Gastroesophageal sphincter (tissue), 4 donors: Measurements from ENCODE around the gene ZNF425. TPM values are rescaled to one million over a fixed set of nuclear protein-coding genes. Genes with fewer than 3 reads are reported as not detected.
"Not testable (repeated sequence)": the region's sequence is repeated elsewhere in the genome, so short reads cannot be mapped to it uniquely, and the experiment has no call there.

ENCODE experiments used
- ATAC-seq: fragments of 150-250 bp; one replicate; pipeline ENCODE4 v1.9.1; 2016; ENCODE audit warnings: mild to moderate bottlenecking, moderate library complexity
- H3K27ac ChIP-seq, 4 donors: fragments of 200-600 bp; sonication (generic) in 3 of 4; 1 replicate in 3 of 4; 2 replicates in 1 of 4; pipeline ENCODE4 v1.5.1; 2016 to 2019
- H3K27me3 ChIP-seq: fragments of 200-600 bp; sonication (generic); one replicate; pipeline ENCODE4 v1.5.1; 2019
- H3K36me3 ChIP-seq, 2 donors: fragments of 200-600 bp; sonication (generic); one replicate each; pipeline ENCODE4 v1.5.1; 2019; ENCODE audit warnings: control low read depth in 1 of 2
- H3K4me1 ChIP-seq, 3 donors: fragments of 200-600 bp; sonication (generic); 1 replicate in 2 of 3; 2 replicates in 1 of 3; pipeline ENCODE4 v1.5.1; 2016 to 2019; ENCODE audit warnings: control low read depth in 2 of 3
- H3K4me3 ChIP-seq, 2 donors: fragments of 200-600 bp; sonication (generic); one replicate each; pipeline ENCODE4 v1.5.1; 2019; ENCODE audit warnings: mild to moderate bottlenecking in 1 of 2, moderate library complexity in 1 of 2
- H3K9me3 ChIP-seq, 3 donors: fragments of 200-600 bp; sonication (generic); one replicate each; pipeline ENCODE4 v1.5.1; 2017 to 2019; ENCODE audit warnings: control low read depth in 2 of 3
- EP300 ChIP-seq: sonication (generic); formaldehyde crosslinking; IDR thresholded peaks from one replicate; pipeline ENCODE4 v1.6.1; 2017; ENCODE audit warnings: antibody characterized with exemption, mild to moderate bottlenecking
- POLR2A ChIP-seq, 2 donors: fragments of 450-650 bp; IDR thresholded peaks; one replicate each; pipeline ENCODE4 v1.6.1; 2017; ENCODE audit warnings: antibody characterized with exemption in 2 of 2, mild to moderate bottlenecking in 2 of 2, moderate library complexity in 1 of 2
- POLR2AphosphoS5 ChIP-seq: sonication (generic); formaldehyde crosslinking; IDR thresholded peaks from one replicate; pipeline ENCODE4 v1.6.1; 2017; ENCODE audit warnings: antibody characterized with exemption
- WGBS, 2 donors: methylation state at CpG; one replicate each; pipeline ENCODE4 v1.1.5; 2018; ENCODE audit warnings: low coverage in 1 of 2; 5-methylcytosine and 5-hydroxymethylcytosine counted together
- total RNA-seq, 4 donors: library from RNA; depleted of rRNA; stranded (reverse); fragments of >200 nt; gene quantifications; one replicate each; pipeline ENCODE4 v1.1.0, GENCODE V29; 2016
- TF ChIP-seq, protein P1 (sequence below), 4 experiments: fragments of 200-600 bp in 2 of 4; fragments of 450-650 bp in 2 of 4; sonication (generic) in 1 of 4; IDR thresholded peaks; one replicate each; pipeline ENCODE4 v1.5.1; 2017 to 2019; ENCODE audit warnings: antibody characterized with exemption in 4 of 4, mild to moderate bottlenecking in 2 of 4, moderate library complexity in 2 of 4

ZNF425 gene
- total RNA-seq, 4 donors from 2014 or later: 2.4 to 6.4 (median 3.2) TPM

DNA sequence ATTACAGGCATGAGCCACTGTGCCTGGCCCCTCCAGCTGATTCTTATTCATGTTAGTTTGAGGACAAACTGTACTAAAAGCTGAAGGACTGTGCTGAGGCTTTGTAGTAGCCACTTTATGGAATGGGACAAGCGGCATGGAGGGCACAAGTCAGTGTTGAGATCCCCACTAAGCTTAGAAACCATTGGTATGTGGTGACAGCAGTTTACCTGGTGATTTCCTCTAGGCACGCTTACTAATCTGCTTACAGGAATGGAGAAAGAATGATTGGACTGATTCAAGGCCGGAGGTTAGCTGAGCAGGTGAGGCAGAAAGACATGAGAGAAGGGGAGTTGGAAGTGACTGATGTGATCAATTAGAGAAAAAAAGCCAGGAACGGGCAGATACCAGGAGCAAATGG lies 24.9 kb upstream of the ZNF425 start:
- Histone ChIP-seq H3K27ac (no peak overlapping the region), H3K4me1 (peaks cover 0 to 51% (median 3%) of the 10 kb centered on the region in 3 donors), H3K27me3 (no peaks in the 10 kb centered on the region), H3K4me3 (no peak overlapping the region), H3K36me3 (peaks cover 0 to 22% of the 10 kb centered on the region in 2 donors), H3K9me3 (no peaks in the 10 kb centered on the region)
- 48 to 97% methylated on average over 3 to 4 of the region's 4 CpGs for WGBS, 2 donors
- TF ChIP-seq POLR2A (IDR thresholded peaks at IDR 0.05) (no peak), EP300 (no peak), POLR2AphosphoS5 (no peak)
- TF ChIP-seq, protein P1, sequence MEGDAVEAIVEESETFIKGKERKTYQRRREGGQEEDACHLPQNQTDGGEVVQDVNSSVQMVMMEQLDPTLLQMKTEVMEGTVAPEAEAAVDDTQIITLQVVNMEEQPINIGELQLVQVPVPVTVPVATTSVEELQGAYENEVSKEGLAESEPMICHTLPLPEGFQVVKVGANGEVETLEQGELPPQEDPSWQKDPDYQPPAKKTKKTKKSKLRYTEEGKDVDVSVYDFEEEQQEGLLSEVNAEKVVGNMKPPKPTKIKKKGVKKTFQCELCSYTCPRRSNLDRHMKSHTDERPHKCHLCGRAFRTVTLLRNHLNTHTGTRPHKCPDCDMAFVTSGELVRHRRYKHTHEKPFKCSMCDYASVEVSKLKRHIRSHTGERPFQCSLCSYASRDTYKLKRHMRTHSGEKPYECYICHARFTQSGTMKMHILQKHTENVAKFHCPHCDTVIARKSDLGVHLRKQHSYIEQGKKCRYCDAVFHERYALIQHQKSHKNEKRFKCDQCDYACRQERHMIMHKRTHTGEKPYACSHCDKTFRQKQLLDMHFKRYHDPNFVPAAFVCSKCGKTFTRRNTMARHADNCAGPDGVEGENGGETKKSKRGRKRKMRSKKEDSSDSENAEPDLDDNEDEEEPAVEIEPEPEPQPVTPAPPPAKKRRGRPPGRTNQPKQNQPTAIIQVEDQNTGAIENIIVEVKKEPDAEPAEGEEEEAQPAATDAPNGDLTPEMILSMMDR (IDR thresholded peaks at IDR 0.05): no peak
- ATAC-seq: no peak

DNA sequence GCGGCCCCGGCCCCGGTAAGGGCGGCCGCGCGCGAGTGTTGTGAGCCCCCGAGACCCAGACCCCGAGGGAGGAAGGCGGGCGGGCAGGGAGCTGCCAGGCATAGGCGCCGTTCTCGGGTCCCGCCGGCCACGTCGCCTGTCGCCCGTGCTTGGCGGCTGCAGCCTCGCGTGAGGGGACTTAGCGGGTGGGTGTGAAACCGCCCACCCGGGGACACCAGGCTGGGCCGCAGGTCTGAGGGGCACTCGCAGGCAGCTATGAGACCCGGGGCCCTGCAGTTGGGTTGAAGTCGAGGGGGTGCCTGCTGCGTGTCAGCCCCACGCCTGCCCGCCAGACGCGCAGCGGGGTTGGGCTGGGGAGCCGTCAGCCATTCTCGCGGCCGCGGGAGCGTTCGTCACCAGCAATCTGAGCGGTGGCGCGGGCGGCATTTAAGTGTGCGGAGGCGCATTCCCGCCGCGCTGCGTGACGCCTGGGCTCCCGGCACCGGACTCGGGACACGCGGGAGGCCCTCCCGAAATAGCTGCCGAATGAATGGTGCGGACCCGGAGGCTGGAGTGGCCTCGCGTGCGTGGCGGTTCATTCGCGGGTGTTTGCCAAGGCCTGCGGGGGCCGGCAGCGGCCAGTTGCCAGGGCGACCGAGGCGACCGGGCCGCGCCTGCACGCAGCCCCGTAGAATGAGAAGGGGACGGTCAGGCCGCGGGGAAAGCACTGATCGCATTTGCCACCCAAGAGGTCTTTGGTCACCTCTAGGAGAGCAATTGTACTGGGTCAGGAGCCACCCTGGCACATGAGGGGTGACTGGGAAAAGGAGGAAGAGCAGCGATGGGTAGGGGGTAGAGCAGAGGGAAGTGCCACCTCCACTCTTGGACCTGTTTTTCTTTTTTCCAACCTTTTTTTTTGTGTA lies 21.9 kb upstream of the ZNF425 start:
- no peaks in the 10 kb centered on the region for H3K36me3 ChIP-seq
- ATAC-seq: peak; percentile 69
- no peaks in the 10 kb centered on the region for H3K9me3 ChIP-seq
- peak overlapping the region; percentile 93 to 94 for H3K4me3 ChIP-seq
- WGBS, 2 donors: 0% methylated on average over 1 to 9 of the region's 86 CpGs
- TF ChIP-seq EP300 (no peak), POLR2A (IDR thresholded peaks at IDR 0.05) (no peak), POLR2AphosphoS5 (peak; percentile 13)
- TF ChIP-seq, protein P1 (IDR thresholded peaks at IDR 0.05): no peak
- H3K4me1 ChIP-seq: peaks cover 0 to 39% (median 3%) of the 10 kb centered on the region in 3 donors
- peak overlapping the region; percentile 87 to 95 (median 93) for H3K27ac ChIP-seq
- H3K27me3 ChIP-seq: no peaks in the 10 kb centered on the region

DNA sequence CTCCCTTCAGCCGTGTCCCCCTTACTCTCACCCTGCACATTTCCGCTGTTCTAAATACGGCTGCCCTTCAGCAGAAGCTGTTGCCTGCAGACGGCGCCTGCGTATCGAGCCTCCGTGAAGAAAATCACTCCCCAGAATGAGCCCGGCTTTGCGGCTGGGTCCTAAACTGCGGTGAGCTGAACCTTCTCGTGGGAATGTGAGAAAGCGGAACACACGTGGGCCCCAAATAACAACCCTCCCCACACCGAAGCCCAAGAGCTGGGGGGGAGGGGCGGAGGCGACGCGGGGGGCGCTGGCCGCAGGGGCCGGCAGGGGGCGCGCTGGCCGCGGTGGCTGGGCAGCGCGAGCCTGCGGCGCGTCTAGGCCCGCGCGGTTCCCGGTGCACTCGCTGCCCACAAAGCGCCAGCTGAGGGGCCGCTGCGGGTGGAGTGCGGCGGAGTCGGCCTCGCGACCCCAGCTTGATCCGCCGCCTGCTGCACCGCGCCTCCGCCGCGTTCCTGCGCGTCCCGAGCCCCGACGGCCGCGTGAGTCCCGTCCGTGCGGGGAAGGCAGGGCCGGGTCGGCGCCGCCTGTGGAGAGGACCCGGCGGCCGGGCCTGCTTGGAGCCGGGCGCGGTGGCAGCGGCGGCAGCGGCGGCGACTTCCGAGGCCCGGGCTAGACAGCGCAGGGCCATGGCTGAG lies 21.1 kb upstream of the ZNF425 start, which contains the start of gene ZNF398:
ZNF398 (plus strand) TSS at position 382 of the 680 bp plus-strand sequence; CDS start at position 672, 290 bp downstream.
- Histone ChIP-seq H3K27me3 (no peaks in the 10 kb centered on the region), H3K4me1 (peaks cover 0 to 39% (median 3%) of the 10 kb centered on the region in 3 donors), H3K4me3 (peak within 1 kb of the TSS; percentile 93 to 94), H3K36me3 (no peaks in the 10 kb centered on the region), H3K27ac (peak within 1 kb of the TSS; percentile 87 to 95 (median 93)), H3K9me3 (no peaks in the 10 kb centered on the region)
- TF ChIP-seq, protein P1 (IDR thresholded peaks at IDR 0.05): peak in 3 of 4 experiments; percentile 70 to 84 (median 72)
- TF ChIP-seq EP300 (no peak), POLR2AphosphoS5 (peak; percentile 18), POLR2A (IDR thresholded peaks at IDR 0.05) (peak; percentile 65 to 74)
- WGBS, 2 donors: 6% methylated on average over 3 of the region's 79 CpGs; no CpG with 5 or more reads in 1 of the 2 donors
- ATAC-seq: peak; percentile 95

DNA sequence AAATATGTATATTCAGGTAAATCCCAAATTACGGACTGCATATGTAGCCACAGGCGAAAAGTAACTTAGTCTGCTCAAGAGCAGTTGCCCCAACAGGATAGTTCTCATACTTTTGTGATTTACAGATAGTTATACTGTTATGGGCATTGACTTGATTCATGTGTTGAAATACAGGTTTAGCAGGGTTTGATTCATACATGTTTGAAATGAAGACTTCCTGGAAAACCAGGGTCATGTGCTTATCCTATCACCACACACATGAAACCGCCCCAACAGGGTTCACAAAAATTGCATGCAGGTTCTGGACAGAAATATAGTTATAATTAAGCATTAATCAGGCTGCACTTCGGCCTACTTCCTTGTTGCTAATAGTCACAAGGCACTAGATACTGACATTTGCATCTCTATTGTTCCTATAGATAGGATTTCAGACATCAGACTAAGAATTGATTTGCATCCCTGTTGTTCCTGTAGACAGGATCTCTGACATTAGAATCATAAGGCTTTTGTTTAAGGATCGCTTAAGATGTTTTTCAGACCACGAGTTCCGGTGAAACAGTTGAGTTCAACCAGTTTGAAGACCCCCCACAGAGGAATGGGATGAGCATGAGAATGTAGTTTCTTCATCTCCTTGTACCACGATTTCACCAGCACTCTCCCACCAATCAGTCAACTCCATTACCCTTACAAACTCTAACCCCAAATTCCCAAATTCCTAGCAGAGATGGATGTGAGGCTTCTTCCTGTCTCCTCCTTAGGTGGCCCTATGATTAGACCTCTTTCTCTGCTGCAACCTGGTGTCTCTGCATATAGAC lies 19.1 kb upstream of the ZNF425 start:
- Histone ChIP-seq H3K27me3 (no peaks in the 10 kb centered on the region), H3K4me1 (peaks cover 0 to 31% (median 3%) of the 10 kb centered on the region in 3 donors), H3K4me3 (no peak overlapping the region), H3K9me3 (no peaks in the 10 kb centered on the region), H3K36me3 (no peaks in the 10 kb centered on the region), H3K27ac (no peak overlapping the region)
- no peak for TF ChIP-seq POLR2A (IDR thresholded peaks at IDR 0.05)
- no peak for TF ChIP-seq POLR2AphosphoS5
- TF ChIP-seq, protein P1 (IDR thresholded peaks at IDR 0.05): no peak
- TF ChIP-seq EP300: no peak
- ATAC-seq: no peak
- WGBS, 2 donors: 84 to 87% methylated on average over 7 to 8 of the region's 8 CpGs

DNA sequence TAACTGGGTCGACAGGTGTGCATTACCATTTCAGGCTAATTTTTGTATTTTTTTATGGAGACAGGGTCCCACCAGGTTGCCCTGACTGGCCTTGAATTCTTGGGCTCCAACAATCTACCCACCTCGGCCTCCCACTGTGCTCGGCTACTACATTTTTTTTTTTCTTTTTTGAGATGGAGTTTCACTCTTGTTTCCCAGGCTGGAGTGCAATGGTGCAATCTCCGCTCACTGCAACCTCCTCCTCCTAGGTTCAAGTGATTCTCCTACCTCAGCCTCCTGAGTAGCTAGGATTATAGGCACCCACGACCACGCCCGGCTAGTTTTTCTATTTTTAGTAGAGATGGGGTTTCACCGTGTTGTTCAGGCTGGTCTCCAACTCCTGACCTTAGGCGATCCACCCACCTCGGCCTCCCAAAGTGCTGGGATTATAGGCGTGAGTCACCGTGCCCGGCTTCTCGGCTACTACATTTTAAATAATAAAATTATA lies 18.4 kb upstream of the ZNF425 start:
- WGBS, 2 donors: 75 to 81% methylated on average over 5 to 14 of the region's 14 CpGs
- peaks cover 0 to 23% (median 3%) of the 10 kb centered on the region in 3 donors for H3K4me1 ChIP-seq
- not testable (repeated sequence) for H3K4me3 ChIP-seq, H3K27me3 ChIP-seq, H3K9me3 ChIP-seq, H3K36me3 ChIP-seq, H3K27ac ChIP-seq, ATAC-seq
